AG10803 (cell line): ENCODE results near the gene TDRD9.

Experiments
- DNase-seq: peaks from one replicate; pipeline ENCODE4 v3.0.0; 2010; ENCODE audit warnings: low read depth
- H3K4me3 ChIP-seq: 2 replicates; pipeline ENCODE4 v1.5.1; 2011; ENCODE audit warnings: mild to moderate bottlenecking, low read length, control low read depth
- CTCF ChIP-seq: conservative IDR thresholded peaks from 2 replicates; pipeline ENCODE4 v1.5.1; 2011; ENCODE audit warnings: mild to moderate bottlenecking, low read length, control low read depth, inconsistent platforms

The TDRD9 gene, protein sequence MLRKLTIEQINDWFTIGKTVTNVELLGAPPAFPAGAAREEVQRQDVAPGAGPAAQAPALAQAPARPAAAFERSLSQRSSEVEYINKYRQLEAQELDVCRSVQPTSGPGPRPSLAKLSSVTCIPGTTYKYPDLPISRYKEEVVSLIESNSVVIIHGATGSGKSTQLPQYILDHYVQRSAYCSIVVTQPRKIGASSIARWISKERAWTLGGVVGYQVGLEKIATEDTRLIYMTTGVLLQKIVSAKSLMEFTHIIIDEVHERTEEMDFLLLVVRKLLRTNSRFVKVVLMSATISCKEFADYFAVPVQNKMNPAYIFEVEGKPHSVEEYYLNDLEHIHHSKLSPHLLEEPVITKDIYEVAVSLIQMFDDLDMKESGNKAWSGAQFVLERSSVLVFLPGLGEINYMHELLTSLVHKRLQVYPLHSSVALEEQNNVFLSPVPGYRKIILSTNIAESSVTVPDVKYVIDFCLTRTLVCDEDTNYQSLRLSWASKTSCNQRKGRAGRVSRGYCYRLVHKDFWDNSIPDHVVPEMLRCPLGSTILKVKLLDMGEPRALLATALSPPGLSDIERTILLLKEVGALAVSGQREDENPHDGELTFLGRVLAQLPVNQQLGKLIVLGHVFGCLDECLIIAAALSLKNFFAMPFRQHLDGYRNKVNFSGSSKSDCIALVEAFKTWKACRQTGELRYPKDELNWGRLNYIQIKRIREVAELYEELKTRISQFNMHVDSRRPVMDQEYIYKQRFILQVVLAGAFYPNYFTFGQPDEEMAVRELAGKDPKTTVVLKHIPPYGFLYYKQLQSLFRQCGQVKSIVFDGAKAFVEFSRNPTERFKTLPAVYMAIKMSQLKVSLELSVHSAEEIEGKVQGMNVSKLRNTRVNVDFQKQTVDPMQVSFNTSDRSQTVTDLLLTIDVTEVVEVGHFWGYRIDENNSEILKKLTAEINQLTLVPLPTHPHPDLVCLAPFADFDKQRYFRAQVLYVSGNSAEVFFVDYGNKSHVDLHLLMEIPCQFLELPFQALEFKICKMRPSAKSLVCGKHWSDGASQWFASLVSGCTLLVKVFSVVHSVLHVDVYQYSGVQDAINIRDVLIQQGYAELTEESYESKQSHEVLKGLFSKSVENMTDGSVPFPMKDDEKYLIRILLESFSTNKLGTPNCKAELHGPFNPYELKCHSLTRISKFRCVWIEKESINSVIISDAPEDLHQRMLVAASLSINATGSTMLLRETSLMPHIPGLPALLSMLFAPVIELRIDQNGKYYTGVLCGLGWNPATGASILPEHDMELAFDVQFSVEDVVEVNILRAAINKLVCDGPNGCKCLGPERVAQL (N-terminal part only)

DNA sequence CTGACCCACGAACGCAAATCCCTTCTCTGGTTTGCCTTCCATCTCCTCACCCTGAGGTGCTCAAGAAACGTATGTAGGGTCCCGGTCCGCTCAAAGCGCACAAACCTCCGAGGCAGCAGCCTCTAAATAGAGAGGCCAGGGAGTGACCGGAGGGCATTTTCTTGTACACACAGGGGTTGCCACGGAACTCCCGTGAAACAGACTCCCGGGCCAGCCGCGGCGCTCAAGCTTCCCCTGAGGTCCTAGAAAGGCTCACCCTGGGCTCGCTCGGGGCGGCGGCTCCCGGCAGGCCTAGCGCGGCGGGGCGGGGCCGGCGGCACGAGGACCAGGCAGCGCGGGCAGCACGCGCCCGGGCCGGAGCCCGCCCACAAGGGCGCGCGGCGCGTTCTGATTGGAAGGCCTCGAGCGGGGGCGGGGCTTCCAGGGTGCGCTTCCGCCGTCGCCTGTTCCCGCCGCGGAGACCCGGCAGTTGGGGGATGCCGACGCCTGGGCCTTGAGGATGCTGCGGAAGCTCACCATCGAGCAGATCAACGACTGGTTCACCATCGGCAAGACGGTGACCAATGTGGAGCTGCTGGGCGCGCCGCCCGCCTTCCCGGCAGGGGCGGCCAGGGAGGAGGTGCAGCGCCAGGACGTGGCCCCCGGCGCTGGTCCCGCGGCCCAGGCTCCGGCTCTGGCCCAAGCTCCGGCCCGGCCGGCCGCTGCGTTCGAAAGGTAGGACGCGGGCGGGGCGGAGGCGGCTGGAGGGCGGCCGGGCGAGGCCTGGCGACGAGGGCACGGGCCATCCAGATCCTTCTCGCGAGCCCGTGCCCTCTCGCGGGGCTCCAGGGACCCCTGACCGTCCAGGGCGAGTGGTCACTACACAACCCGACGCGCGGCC is at the start of gene TDRD9:
TSS of gene TDRD9 (plus strand) at position 446 of the 880 bp plus-strand sequence. CDS start at position 500, 54 bp downstream.
- no peak within 1 kb of the TSS for H3K4me3 ChIP-seq
- TF ChIP-seq CTCF: no peak
- no peak for DNase-seq

- TF ChIP-seq CTCF: no peak
- DNase-seq: no peak
- no peak overlapping the region for H3K4me3 ChIP-seq
Measured at GRCh38 chr14:103879118-103879569, 49.1 kb upstream of the TDRD9 start.

DNA sequence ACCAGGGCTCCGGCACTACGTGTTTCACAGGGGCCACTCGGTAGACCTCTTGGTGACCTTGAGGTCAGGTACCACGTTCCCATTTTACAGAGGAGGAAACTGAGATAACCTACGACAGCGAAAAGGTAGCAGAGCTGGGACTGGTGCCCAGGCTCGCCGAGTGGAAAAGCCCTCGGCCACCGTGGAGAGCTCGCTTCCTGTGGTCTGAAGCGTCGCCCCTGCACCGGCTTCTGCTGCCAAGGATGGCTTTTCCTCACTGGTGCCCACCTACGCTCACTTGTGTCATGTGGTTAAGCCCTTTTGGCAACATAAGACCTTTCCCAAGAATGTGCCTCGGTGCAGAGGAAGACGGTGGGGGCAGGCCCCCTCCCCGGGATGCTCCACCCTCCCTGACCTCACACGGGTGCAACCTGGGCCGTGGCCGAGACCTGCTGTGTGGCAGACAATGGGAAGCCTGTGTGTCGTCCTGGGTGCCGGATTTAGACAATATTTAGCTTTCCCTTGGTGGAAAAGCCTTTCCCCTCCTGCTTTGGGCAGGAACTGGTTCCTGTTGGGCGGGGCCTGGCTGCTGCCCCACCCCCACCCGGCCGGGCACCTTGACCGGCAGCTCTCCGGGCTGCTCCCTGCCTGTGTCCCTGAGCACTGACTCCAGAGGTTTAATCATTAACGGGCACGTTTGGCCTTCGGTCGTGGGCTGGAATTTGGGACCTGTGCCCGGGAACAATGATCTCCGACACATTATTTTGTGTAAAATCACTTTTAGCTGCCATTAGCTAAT is 48.5 kb upstream of the TDRD9 start:
- DNase-seq: no peak
- no peak for TF ChIP-seq CTCF
- peak overlapping the region; percentile 28 for H3K4me3 ChIP-seq

- DNase-seq: peak; percentile 83
- no peak for TF ChIP-seq CTCF
- peak overlapping the region; percentile 28 for H3K4me3 ChIP-seq
Measured at GRCh38 chr14:103880348-103881267, 47.6 kb upstream of the TDRD9 start.
